ENCODE measurements around the gene NRDE2.

The NRDE2 gene

GRCh38 chr14:90318016-90318415 is 13.7 kb downstream of the NRDE2 start:
- no peak for DNase-seq (ENCODE audit: low read depth in 1 of 2, low spot score in 1 of 2)
- Histone ChIP-seq H3K27ac (replicated peaks) (no peak overlapping the region), H3K4me3 (replicated peaks; ENCODE audit: insufficient read depth, low read length) (no peak overlapping the region), H3K27me3 (ENCODE audit: insufficient read depth, poor library complexity, severe bottlenecking) (no peaks in the 10 kb centered on the region)
- TF ChIP-seq SPI1 (IDR thresholded peaks at IDR 0.05; ENCODE audit: borderline replicate concordance, low read depth) (no peak), REST (IDR thresholded peaks at IDR 0.05; ENCODE audit: insufficient replicate concordance, low read depth) (no peak), POLR2AphosphoS5 (IDR thresholded peaks at IDR 0.05; ENCODE audit: low read depth) (no peak), CTCF (IDR thresholded peaks at IDR 0.05; ENCODE audit: insufficient read depth, low read length) (no peak), GABPA (IDR thresholded peaks at IDR 0.05; ENCODE audit: low read depth) (no peak)

- no peak for DNase-seq (ENCODE audit: low read depth in 1 of 2, low spot score in 1 of 2)
- TF ChIP-seq REST (IDR thresholded peaks at IDR 0.05; ENCODE audit: insufficient replicate concordance, low read depth) (no peak), POLR2AphosphoS5 (IDR thresholded peaks at IDR 0.05; ENCODE audit: low read depth) (no peak), CTCF (IDR thresholded peaks at IDR 0.05; ENCODE audit: insufficient read depth, low read length) (no peak), SPI1 (IDR thresholded peaks at IDR 0.05; ENCODE audit: borderline replicate concordance, low read depth) (no peak), GABPA (IDR thresholded peaks at IDR 0.05; ENCODE audit: low read depth) (no peak)
- no peak overlapping the region for H3K4me3 ChIP-seq (replicated peaks; ENCODE audit: insufficient read depth, low read length)
- H3K27ac ChIP-seq (replicated peaks), result no peak overlapping the region
- no peaks in the 10 kb centered on the region for H3K27me3 ChIP-seq (ENCODE audit: insufficient read depth, poor library complexity, severe bottlenecking)
Measured at GRCh38 chr14:90317286-90317685, 14.5 kb downstream of the NRDE2 start.

- Histone ChIP-seq H3K4me3 (replicated peaks; ENCODE audit: insufficient read depth, low read length) (no peak overlapping the region), H3K27me3 (ENCODE audit: insufficient read depth, poor library complexity, severe bottlenecking) (no peaks in the 10 kb centered on the region)
- TF ChIP-seq REST (IDR thresholded peaks at IDR 0.05; ENCODE audit: insufficient replicate concordance, low read depth) (no peak), POLR2AphosphoS5 (IDR thresholded peaks at IDR 0.05; ENCODE audit: low read depth) (no peak), CTCF (IDR thresholded peaks at IDR 0.05; ENCODE audit: insufficient read depth, low read length) (no peak), SPI1 (IDR thresholded peaks at IDR 0.05; ENCODE audit: borderline replicate concordance, low read depth) (no peak), GABPA (IDR thresholded peaks at IDR 0.05; ENCODE audit: low read depth) (no peak)
Measured at GRCh38 chr14:90308561-90308960, 23.2 kb downstream of the NRDE2 start.

More at GRCh38 chr14:90308561-90308960, 23.2 kb downstream of the NRDE2 start:
- H3K27ac ChIP-seq (replicated peaks), result no peak overlapping the region
- DNase-seq (ENCODE audit: low read depth in 1 of 2, low spot score in 1 of 2), result no peak

Data from HL-60 (cell line).